Vagina (tissue), 2 donors: Measurements from ENCODE around the gene TEX50.
"Not testable (repeated sequence)": the region's sequence is repeated elsewhere in the genome, so short reads cannot be mapped to it uniquely, and the experiment has no call there.

Experiments
- CTCF ChIP-seq, 3 experiments: fragments of 450-650 bp in 2 of 3; fragments of 200-600 bp in 1 of 3; sonication (generic) in 1 of 3; IDR thresholded peaks; one replicate each; pipeline ENCODE4 v1.5.1; 2017 to 2019; ENCODE audit warnings: antibody characterized with exemption in 3 of 3, mild to moderate bottlenecking in 2 of 3, moderate library complexity in 2 of 3
- POLR2A ChIP-seq, 2 donors: fragments of 450-650 bp; IDR thresholded peaks; one replicate each; pipeline ENCODE4 v1.6.1; 2017; ENCODE audit warnings: antibody characterized with exemption in 2 of 2, mild to moderate bottlenecking in 2 of 2, moderate library complexity in 2 of 2

GRCh38 chr1:173642450-173643139 lies 7.5 kb downstream of the TEX50 start:
- TF ChIP-seq POLR2A, CTCF (IDR thresholded peaks at IDR 0.05): not testable (repeated sequence)
